Upper lobe of right lung (tissue), 1 donor: ENCODE data around the gene AP1M1. TPM values are rescaled to one million over a fixed set of nuclear protein-coding genes. Genes with fewer than 3 reads are reported as not detected.

Source experiments
- ATAC-seq: fragments of 200-7000 bp; cut with Tn5 transposase; one replicate; pipeline ENCODE4 v1.9.1; 2020; ENCODE audit warnings: mild to moderate bottlenecking, moderate library complexity
- DNase-seq: peaks from one replicate; pipeline ENCODE4 v3.0.0-alpha.2; 2020
- H3K27ac ChIP-seq: fragments of 200-600 bp; one replicate; pipeline ENCODE4 v1.8.0; 2022
- H3K27me3 ChIP-seq: fragments of 200-600 bp; one replicate; pipeline ENCODE4 v1.8.0; 2022; ENCODE audit warnings: mild to moderate bottlenecking
- H3K36me3 ChIP-seq: fragments of 200-600 bp; one replicate; pipeline ENCODE4 v1.8.0; 2022
- H3K4me1 ChIP-seq: fragments of 200-600 bp; one replicate; pipeline ENCODE4 v1.8.0; 2022
- H3K4me3 ChIP-seq: fragments of 200-600 bp; one replicate; pipeline ENCODE4 v1.8.0; 2022; ENCODE audit warnings: mild to moderate bottlenecking
- H3K9me3 ChIP-seq: fragments of 200-600 bp; one replicate; pipeline ENCODE4 v1.8.0; 2022
- intact Hi-C: fragments of 100-400 bp; cut with DNase I; formaldehyde crosslinking; loops from one replicate; pipeline ENCODE4 v1.11.0; 2022
- long read RNA-seq: library from polyadenylated mRNA; unstranded; transcript quantifications from one replicate; pipeline ENCODE4 v2.0.0, GENCODE V29; 2021
- total RNA-seq: library from RNA; stranded (reverse); fragmentation: NEBNext Ultra II Directional; extraction: Animal tissue kit (Norgen Biotek cat#: 25700); gene quantifications from one replicate; pipeline ENCODE4 v1.2.1, GENCODE V29; 2021
- TF ChIP-seq, protein P1 (sequence below): fragments of 200-600 bp; IDR thresholded peaks from one replicate; pipeline ENCODE4 v1.8.0; 2022; ENCODE audit warnings: antibody characterized with exemption
- donor health status: DM: no; HTN: yes; CAD: no; lungs with severe emphysema.

Gene AP1M1
- 72.1 TPM for total RNA-seq
- long read RNA-seq, full-length matches to known transcripts: 136 of 164 reads
- long read RNA-seq, partial matches to known transcripts: 18 of 164 reads
- long read RNA-seq, other reads (novel, unspliced or antisense): 10 of 164 reads

DNA sequence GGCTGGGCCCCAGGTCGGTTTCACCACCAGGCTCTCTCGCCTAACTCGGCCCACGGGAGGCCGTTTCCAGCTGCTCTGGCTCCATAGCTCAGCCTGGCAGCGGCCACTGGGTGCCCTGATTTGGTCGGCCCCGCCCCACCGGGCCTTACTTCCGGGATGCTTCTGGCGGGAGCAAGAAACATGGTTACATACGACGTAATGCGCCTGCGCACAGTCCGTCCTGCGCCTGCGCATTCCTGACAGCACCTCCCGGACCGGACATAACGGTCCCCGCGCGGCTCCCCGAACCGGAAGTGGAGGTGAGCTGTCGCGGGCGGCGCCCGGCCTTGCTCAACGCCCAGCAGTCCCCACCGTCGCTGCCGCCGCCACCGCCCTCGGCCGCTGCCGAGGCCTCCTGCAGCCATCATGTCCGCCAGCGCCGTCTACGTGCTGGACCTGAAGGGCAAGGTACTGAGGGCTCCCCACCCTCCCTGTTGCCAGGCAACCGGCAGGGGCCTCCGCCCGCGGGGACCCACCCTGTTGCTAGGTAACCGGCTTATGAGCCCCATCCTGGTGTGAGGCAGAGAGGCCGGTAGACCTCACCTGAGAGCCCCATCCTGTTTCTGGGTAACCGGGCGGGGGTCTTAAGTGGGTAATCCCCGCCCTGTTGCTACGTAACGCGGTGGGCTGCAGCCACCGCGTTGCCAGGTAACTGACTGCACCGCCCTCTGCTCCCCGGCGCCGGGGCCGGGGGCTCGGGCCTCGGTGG, at the start of gene AP1M1:
AP1M1 (plus strand) TSS at position 290 of the 748 bp plus-strand sequence; CDS start at position 406, 116 bp downstream.
- no peaks in the 10 kb centered on the region for H3K27me3 ChIP-seq
- H3K4me1 ChIP-seq: peaks cover 23% of the 10 kb centered on the region
- no peaks in the 10 kb centered on the region for H3K9me3 ChIP-seq
- DNase-seq (peak; percentile 99), ATAC-seq (peak; percentile 92)
- intact Hi-C loops: no loop called here
- TF ChIP-seq, protein P1, sequence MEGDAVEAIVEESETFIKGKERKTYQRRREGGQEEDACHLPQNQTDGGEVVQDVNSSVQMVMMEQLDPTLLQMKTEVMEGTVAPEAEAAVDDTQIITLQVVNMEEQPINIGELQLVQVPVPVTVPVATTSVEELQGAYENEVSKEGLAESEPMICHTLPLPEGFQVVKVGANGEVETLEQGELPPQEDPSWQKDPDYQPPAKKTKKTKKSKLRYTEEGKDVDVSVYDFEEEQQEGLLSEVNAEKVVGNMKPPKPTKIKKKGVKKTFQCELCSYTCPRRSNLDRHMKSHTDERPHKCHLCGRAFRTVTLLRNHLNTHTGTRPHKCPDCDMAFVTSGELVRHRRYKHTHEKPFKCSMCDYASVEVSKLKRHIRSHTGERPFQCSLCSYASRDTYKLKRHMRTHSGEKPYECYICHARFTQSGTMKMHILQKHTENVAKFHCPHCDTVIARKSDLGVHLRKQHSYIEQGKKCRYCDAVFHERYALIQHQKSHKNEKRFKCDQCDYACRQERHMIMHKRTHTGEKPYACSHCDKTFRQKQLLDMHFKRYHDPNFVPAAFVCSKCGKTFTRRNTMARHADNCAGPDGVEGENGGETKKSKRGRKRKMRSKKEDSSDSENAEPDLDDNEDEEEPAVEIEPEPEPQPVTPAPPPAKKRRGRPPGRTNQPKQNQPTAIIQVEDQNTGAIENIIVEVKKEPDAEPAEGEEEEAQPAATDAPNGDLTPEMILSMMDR: no peak
- peaks cover 6% of the 10 kb centered on the region for H3K36me3 ChIP-seq
- H3K27ac ChIP-seq: peak within 1 kb of the TSS; percentile 89
- peak within 1 kb of the TSS; percentile 89 for H3K4me3 ChIP-seq

DNA sequence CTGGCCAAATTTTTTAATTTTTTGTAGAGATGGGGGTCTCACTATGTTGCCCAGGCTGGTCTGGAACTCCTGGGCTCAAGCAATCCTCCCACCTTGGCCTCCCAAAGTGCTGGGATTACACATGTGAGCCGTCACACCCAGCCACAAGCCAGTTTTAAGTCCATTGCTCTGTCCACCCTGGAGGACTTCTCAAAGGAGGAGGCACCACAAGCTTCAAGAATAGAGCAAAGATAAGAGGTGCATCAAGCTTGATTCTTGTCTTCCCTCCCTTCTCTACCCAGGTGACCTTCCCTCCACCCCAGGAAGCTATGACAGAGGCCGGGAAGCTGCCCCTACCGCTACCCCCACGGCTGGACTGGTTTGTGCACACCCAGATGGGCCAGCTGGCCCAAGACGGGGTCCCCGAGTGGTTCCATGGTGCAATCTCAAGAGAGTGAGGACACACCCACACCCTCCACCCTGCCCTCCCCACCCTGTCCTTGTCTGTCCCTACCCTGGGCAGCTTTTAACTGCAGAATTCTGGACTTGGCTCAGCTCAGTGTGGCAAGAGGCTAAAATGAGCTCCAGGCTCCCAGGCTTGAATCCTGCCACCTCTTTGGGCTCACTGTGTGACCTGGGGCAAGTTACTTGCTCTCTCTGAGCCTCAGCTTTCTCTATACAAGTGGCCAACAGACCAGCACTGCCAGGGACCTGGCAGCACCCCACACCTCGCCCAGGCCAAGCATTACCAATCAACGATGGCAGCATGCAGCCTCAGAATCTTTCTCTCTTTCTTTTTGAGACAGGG, 49.1 kb upstream of the AP1M1 start:
- no peak for DNase-seq
- ATAC-seq: peak; percentile 28
- H3K4me1 ChIP-seq: no peaks in the 10 kb centered on the region
- no peaks in the 10 kb centered on the region for H3K36me3 ChIP-seq
- intact Hi-C loops: no loop called here
- H3K27me3 ChIP-seq: no peaks in the 10 kb centered on the region
- H3K4me3 ChIP-seq: no peak overlapping the region
- H3K27ac ChIP-seq: peak overlapping the region; percentile 55
- TF ChIP-seq, protein P1: no peak
- no peaks in the 10 kb centered on the region for H3K9me3 ChIP-seq

DNA sequence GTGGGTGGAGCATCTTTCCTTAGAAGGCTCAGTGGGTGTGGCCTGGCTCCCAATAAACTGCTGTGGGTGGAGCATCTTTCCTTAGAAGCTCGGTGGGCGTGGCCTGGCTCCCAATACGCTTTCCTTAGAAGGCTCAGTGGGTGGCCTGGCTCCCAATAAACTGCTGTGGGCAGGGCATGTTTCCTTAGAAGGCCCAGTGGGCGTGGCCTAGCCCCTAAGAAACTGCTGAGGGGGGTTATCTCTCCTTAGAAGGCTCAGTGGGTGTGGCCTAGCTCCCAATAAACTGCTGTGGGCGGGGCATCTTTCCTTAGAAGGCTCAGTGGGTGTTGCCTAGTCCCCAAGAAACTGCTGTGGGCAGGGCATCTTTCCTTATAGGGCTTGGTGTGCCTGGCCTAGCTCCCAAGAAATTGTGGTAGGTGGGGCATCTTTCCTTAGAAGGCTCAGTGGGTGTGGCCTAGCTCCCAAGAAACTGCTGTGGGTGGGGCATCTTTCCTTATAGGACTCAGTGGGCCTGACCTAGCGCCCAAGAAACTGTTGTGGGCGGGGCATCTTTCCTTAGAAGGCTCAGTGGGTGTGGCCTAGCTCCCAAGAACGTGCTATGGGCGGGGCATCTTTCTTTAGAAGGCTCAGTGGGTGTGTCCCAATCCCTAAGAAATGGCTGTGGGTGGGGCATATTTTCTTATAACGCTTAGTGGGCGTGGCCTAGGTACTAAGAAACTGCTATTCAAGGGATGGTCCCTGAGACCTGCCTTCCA, 44.0 kb upstream of the AP1M1 start:
- ATAC-seq: no peak
- Histone ChIP-seq H3K27me3 (no peaks in the 10 kb centered on the region), H3K36me3 (peaks cover 4% of the 10 kb centered on the region), H3K27ac (no peak overlapping the region), H3K4me1 (no peaks in the 10 kb centered on the region), H3K9me3 (no peaks in the 10 kb centered on the region), H3K4me3 (no peak overlapping the region)
- no peak for DNase-seq
- intact Hi-C loops: no loop called here
- TF ChIP-seq, protein P1: no peak

DNA sequence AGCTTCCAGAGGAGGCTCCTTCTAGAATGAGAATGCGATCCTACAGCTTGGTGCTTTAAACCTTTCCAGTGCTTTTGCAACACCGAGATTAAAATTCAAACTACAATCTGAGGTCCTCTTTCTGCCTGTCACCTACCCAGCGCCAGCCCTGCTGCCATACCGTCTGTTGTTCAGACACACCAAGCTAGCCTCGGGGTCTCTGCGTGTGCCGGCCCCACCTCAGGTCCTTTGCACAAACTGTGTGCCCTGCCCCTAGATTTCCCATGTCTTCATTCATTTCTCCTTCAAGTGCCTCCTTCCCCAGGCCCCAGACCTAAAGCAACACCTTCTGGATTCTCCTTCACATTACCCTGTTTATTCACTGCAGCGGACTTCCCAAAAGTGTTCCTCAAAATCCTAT, 43.2 kb upstream of the AP1M1 start:
- peaks cover 4% of the 10 kb centered on the region for H3K36me3 ChIP-seq
- H3K4me1 ChIP-seq: no peaks in the 10 kb centered on the region
- intact Hi-C loops: no loop called here
- TF ChIP-seq, protein P1: no peak
- H3K9me3 ChIP-seq: no peaks in the 10 kb centered on the region
- no peaks in the 10 kb centered on the region for H3K27me3 ChIP-seq
- ATAC-seq (no peak), DNase-seq (no peak)
- no peak overlapping the region for H3K27ac ChIP-seq
- no peak overlapping the region for H3K4me3 ChIP-seq

DNA sequence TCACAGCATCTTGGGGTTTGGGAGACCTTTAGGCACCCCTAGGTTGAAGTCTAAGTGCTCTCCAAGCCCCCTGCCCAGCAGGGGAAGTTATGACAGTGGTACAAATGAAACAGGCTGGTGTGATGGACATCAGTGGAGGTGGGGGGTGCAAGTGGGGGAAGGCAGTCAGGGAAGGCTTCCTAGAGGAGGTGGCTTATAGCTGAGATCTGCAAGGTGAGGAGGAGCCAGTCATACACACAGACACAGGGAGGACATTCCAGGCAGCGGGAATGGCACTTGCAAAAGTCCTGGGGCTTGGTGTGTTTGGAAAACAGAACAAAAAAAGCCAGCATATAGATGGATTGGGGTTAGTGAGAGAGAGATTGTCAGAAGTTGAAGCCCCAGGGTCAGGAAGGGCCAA, 42.6 kb upstream of the AP1M1 start:
- DNase-seq (no peak), ATAC-seq (no peak)
- no peaks in the 10 kb centered on the region for H3K27me3 ChIP-seq
- no peak overlapping the region for H3K27ac ChIP-seq
- H3K36me3 ChIP-seq: peaks cover 4% of the 10 kb centered on the region
- H3K4me3 ChIP-seq: no peak overlapping the region
- H3K9me3 ChIP-seq: no peaks in the 10 kb centered on the region
- H3K4me1 ChIP-seq: no peaks in the 10 kb centered on the region
- intact Hi-C loops: no loop called here
- TF ChIP-seq, protein P1: no peak
